K562 (cell line): Measurements from ENCODE around the gene VCAN. TPM values are rescaled to one million over a fixed set of nuclear protein-coding genes. Genes with fewer than 3 reads are reported as not detected.

Source experiments
- ERF ChIP-seq: fragments of 450-650 bp; formaldehyde crosslinking; IDR thresholded peaks from 2 replicates; pipeline ENCODE4 v1.4.0; 2020; ENCODE audit warnings: mild to moderate bottlenecking, mixed read lengths
- ETS2 ChIP-seq: IDR thresholded peaks from 2 replicates; pipeline ENCODE4 v1.6.1; 2016; ENCODE audit warnings: borderline replicate concordance, missing genetic modification characterization, mild to moderate bottlenecking, moderate library complexity, missing compliant biosample characterization; ENCODE audit not compliant: poor library complexity, severe bottlenecking
- GMEB1 ChIP-seq: fragments of 250-450 bp; sonication (Bioruptor Pico); IDR thresholded peaks from 2 replicates; pipeline ENCODE4 v1.4.0; 2020; ENCODE audit warnings: mild to moderate bottlenecking
- MITF ChIP-seq: IDR thresholded peaks from 2 replicates; pipeline ENCODE4 v1.6.1; 2014; ENCODE audit warnings: antibody characterized with exemption
- PHTF2 ChIP-seq: fragments of 250-450 bp; sonication (Bioruptor Pico); IDR thresholded peaks from 2 replicates; pipeline ENCODE4 v1.5.0; 2021; ENCODE audit warnings: mild to moderate bottlenecking
- REST ChIP-seq, 2 experiments: fragments of 450-650 bp; formaldehyde crosslinking in 1 of 2; IDR thresholded peaks; 2 replicates each; pipeline versions ENCODE4 v1.4.0 to v1.6.1; 2014 to 2020; ENCODE audit warnings: mild to moderate bottlenecking in 2 of 2, borderline replicate concordance in 1 of 2, low read depth in 1 of 2
- ZNF311 ChIP-seq: fragments of 250-450 bp; sonication (Bioruptor Pico); IDR thresholded peaks from 2 replicates; pipeline ENCODE4 v1.4.0; 2020; ENCODE audit warnings: mild to moderate bottlenecking, moderate library complexity
- ZNF316 ChIP-seq: fragments of 450-650 bp; IDR thresholded peaks from 2 replicates; pipeline ENCODE4 v1.6.1; 2016
- polyA plus RNA-seq, 8 experiments: library from polyadenylated mRNA; depleted of rRNA in 4 of 8; stranded (reverse) in 5 of 8; unstranded in 3 of 8; fragments of >200 nt; fragmentation: Nextera tagmentation in 2 of 8; fragmentation: Illumina TruSeq in 1 of 8; extraction: Ambion mirVana in 2 of 8; extraction: Trizol in 1 of 8; gene quantifications; 2 replicates each; pipeline versions ENCODE4 v1.2.1 to v1.2.3, GENCODE V29; 2011 to 2014; ENCODE audit warnings: inconsistent platforms in 1 of 8, missing spikeins in 1 of 8
- total RNA-seq, 7 experiments: library from RNA; depleted of rRNA in 6 of 7; stranded (reverse); fragments of >200 nt in 6 of 7; fragmentation: Illumina TruSeq in 2 of 7; extraction: Trizol in 2 of 7; gene quantifications; 2 replicates each; pipeline versions ENCODE4 v1.2.1 to v1.2.3, GENCODE V29; 2011 to 2021; ENCODE audit warnings: low replicate concordance in 1 of 7

The VCAN gene
- total and polyA plus RNA-seq, 9 of the 15 experiments (the other 6 are each of a cell fraction or from before 2014, with no cell fraction given): 0.01 to 0.33 (median 0.05) TPM

GRCh38 chr5:83524345-83524744 lies 52.8 kb downstream of the VCAN start (continued):
- no peak for TF ChIP-seq REST (IDR thresholded peaks at IDR 0.05; ENCODE audit: borderline replicate concordance)
- no peak for TF ChIP-seq REST (CRISPR knock-in tag; IDR thresholded peaks at IDR 0.05; ENCODE audit: low read depth)
- TF ChIP-seq PHTF2: no peak
- TF ChIP-seq ERF: no peak
- TF ChIP-seq GMEB1: no peak
- no peak for TF ChIP-seq ZNF316
- TF ChIP-seq ETS2 (tag): no peak
- TF ChIP-seq ZNF311 (CRISPR knock-in tag): no peak
- TF ChIP-seq MITF: no peak
